Activated T-helper 9 cell treated with anti-CD3 and anti-CD28 coated beads, Interleukin-2, amount 50 U/mL, for 16 hours (primary cell): ENCODE measurements around the gene MAGOH.
A peak's percentile ranks its signal among the peaks of the same experiment; 100 is the strongest.
"Not testable (repeated sequence)": the region's sequence is repeated elsewhere in the genome, so short reads cannot be mapped to it uniquely, and the experiment has no call there.

Experiments
- DNase-seq: peaks from one replicate; pipeline ENCODE4 v3.0.0-alpha.2; 2020; ENCODE audit warnings: low read depth

Gene MAGOH

DNA sequence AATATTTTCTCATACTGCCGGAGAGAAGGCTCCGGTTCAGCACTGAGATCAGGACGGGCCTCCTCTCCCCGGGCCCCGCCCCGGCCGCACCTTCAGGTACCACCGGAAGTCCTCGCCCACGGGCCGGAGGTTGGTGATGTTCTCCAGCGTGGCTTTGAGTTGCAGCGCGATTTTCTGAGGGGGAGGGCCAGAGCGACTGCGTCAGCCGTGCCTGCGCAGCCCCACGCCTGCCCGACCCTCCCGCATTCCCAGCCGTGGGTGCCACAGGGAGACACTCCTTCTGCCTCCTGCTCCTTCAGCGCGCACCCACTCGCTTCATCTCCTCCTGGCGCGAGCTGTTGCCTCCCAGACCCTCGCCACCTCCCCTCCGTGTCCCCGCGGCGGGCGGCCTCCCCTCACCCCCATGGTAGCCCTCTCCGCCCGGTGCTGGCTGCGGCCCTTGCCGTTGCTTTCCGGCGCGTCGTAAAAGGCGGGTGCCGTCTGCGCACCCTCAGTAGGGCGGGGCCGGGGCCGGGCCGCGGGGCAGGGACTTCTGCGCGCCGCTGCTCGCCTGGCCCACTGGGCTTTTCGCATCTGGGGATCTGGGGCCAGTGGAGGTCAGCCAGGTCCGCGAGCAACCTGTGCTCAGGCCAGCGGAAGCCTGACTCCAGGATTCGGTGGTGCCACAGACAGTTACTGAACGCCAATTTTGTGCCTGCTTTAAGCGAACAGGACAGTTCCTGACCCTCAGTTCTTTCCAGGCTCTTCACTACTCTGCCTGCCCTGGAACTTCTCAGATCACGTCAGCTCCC lies 18.0 kb downstream of the MAGOH start, which contains the start of gene CZIB:
Gene CZIB (minus strand): TSS at position 464 of the 791 bp plus-strand sequence. CDS start 59 bp downstream, at position 405.
- DNase-seq: peak; percentile 92

DNA sequence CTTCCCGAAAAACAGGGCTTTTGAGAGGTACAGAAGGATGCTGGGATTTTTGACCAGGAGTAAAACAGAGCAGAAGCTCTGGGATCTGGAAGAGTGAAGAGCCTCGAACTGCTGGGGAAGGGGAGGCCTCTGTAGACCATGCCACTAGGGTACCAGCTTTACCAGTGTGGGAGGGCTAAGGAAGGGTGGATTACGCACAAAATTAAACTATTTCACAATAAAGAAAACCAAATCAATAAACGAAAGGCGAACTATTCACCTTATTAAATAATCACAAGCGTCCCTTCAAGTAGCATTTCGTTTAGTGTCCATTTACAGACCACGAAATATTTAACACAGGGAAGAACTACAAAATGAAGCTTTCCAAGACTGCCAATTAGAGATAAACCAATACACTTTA lies 18.6 kb downstream of the MAGOH start:
- DNase-seq: no peak

- DNase-seq: no peak
Observed at GRCh38 chr1:53218201-53218600, 20.1 kb downstream of the MAGOH start.

- DNase-seq: no peak
Observed at GRCh38 chr1:53214376-53214940, 23.9 kb downstream of the MAGOH start.

GRCh38 chr1:53210954-53211353 lies 27.4 kb downstream of the MAGOH start:
- DNase-seq: no peak

- DNase-seq: no peak
Observed at GRCh38 chr1:53210352-53210751, 28.0 kb downstream of the MAGOH start.

- DNase-seq: no peak
Observed at GRCh38 chr1:53207726-53208125, 30.6 kb downstream of the MAGOH start.

DNA sequence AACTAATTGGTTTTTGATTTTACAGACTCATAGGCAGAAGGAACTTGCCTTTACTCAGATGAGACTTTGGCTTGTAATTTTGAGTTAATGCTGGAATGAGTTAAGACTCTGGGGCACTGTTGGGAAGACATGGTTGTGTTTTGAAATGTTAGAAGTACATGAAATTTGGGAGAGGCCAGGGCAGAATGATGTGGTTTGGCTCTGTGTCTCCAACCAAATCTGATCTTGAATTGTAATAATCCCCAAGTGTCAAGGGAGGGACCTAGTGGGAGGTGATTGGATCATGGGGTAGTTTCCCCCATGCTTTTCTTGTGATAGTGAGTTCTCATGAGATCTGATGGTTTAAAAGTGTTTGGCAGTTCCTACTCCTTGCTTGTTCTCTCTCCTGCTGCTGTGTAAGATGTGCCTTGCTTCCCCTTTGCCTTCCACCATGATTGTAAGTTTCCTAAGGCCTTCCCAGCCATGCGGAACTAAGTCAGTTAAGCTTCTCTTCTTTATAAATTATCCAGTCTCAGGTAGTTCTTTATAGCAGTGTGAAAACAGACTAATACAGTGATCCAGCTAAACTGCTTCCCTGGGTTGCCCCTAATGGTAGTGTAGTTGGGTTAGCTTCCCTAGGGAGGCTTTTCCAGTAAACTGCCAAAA lies 31.5 kb downstream of the MAGOH start:
- no peak for DNase-seq

- not testable (repeated sequence) for DNase-seq
Observed at GRCh38 chr1:53206083-53206685, 32.1 kb downstream of the MAGOH start.

DNA sequence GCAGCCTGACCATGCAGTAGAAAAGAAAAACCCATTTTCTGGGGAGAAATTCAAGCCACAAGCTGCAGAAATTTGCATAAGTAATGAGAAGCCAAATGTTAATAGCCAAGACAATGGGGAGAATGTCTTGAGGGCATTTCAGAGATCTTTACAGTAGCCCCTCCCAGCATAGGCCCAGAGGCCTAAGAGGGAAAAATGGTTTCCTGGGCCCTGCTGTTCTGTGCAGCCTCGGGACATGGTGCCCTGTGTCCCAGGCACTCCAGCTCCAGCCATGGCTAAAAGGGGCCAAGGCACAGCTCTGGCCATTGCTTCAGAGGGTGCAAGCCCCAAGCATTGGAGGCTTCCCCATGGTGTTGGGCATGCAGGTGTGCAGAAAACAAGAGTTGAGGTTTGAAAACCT lies 32.8 kb downstream of the MAGOH start:
- not testable (repeated sequence) for DNase-seq

- DNase-seq: no peak
Observed at GRCh38 chr1:53203466-53203865, 34.9 kb downstream of the MAGOH start.

- DNase-seq: no peak
Observed at GRCh38 chr1:53198241-53198651, 40.1 kb downstream of the MAGOH start.

DNA sequence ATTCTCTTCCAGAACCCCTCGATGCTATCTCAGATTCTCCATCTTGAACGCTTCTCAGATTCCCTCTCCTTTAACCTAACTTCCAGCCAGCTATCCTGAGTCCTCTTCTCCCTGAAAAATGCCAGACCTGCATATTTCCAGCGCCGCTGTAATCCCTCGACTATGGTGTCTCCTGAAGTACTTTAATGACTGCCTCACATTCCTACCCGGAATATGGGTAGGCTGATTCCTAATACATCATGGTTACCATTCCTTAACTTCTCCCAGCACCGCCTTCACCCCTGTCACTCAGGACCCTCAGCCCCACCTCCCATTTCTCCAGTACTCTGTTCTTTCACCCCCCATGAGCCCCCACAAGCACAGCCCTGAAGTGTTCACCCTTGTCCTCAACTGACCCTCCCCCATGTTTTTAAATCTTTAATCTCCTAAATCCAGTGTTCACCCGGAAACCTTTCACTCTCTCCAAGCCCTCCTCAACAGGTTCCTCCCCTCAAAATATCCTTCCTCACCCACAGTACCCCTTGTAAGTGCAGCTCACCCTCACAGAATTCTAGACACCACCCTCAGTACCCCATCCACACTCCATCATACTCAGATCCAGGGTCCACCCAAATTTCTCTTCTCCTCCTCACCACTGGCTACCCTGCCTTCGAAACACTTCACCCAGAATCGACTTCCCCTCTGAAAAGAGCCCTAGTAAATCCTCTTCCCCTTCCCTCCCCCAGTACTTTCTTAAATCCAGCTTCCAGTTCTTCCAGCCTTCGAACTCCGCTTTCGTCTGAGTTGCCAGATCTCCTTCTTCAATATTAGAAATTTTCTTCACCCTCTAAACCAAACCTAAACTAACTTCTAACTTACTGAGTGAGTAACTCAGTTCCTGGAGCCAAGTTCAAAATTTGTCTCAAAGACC lies 40.8 kb downstream of the MAGOH start:
- no peak for DNase-seq

DNA sequence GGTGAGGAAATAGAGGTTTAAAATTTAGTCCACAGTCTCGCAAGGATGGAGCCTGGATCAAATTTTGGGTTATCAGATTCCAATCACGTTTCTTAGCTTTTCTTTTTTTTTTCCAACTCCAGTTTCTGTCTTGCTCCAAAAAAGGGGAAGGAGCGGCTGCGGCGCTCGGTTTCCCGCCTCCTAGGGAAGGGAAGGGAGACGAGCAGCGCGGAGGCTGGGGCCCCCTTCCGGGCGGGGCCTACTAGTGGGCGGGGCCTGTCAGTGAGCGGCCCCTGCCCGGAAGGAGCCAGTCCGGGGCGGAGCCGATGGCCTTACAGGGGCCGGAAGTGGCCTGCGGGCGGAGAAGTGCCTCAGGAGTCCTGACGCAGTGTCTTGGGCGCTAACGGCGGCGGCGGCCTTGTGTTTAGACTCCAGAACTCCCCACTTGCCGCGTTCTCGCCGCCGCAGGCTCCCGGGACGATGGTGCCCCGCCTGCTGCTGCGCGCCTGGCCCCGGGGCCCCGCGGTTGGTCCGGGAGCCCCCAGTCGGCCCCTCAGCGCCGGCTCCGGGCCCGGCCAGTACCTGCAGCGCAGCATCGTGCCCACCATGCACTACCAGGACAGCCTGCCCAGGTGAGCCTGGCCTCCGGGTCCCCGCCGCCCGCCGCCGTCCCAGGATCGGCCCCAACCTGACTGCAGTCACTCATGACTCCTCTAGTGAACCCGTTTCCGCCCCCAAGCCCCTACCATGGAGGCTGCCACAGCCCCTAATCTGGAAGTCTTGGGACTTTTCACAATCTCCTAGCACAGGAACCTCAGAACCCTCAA lies 41.6 kb downstream of the MAGOH start, which contains the start of gene CPT2:
Gene CPT2 (plus strand): TSS at position 340 of the 806 bp plus-strand sequence. CDS start 120 bp downstream, at position 460.
- DNase-seq: peak; percentile 87

- no peak for DNase-seq
Observed at GRCh38 chr1:53196017-53196484, 42.3 kb downstream of the MAGOH start.

DNA sequence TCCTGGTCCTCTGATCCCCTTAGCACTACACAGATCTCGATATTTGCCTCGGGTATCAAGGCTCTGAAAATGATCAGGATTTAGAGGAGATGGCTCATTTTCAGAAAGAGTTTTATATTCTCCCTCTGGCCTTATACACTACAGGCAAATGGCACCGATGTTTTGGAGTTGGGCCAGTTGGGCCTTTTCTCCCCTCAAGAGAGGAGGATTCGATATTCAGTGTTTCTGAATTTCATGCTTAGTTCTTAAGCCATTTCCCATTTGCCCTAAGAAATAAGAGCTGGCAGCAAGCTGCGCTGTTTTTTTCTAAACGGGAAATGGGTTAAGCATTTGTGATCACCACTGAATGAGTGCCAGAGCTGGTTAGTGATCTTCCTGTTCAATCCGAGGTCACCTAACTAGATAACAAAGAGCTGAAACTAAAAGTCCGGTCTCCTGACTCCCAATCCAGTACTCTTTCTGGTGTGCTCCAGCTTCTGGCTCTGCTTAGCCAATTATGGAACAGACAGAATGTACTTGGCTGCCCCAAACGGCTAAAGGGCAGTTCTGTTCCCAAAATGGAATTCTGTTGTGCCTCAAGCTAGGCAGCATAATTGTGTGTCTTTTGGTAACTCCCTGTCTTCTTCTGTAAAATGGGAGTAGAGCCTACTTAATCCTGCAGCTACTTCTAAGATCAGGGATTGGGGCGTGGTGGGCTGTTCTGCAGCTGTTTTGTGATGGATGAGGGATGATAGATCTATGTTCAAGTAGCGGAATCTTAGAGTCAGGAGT lies 42.9 kb downstream of the MAGOH start:
- no peak for DNase-seq

GRCh38 chr1:53190210-53190611 lies 48.1 kb downstream of the MAGOH start:
- no peak for DNase-seq

GRCh38 chr1:53189061-53189460 lies 49.3 kb downstream of the MAGOH start:
- no peak for DNase-seq

DNA sequence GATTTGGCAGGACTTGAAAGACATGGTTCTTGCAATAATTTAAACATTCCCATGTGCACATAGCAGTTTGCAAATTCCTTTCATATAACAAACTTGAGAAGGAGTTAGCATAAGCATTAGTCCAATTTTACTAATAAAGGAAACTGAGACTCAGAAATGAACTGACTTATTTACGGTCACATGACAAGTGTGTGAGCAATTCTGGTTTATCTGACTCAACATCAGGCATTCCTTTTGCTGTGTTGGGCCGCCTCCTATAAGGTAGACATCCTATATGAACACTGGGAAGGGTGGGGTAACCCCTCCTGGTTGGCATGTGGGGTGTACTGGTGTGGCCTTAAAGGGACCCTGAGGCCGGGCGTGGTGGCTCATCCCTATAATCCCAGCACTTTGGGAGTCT lies 50.2 kb downstream of the MAGOH start:
- DNase-seq: no peak

GRCh38 chr1:53187401-53187800 lies 50.9 kb downstream of the MAGOH start:
- DNase-seq: no peak
